NCI-H460 (cell line): ENCODE results near the gene MAP6D1. TPM values are rescaled to one million over a fixed set of nuclear protein-coding genes. Genes with fewer than 3 reads are reported as not detected.
"Not testable (repeated sequence)": the region's sequence is repeated elsewhere in the genome, so short reads cannot be mapped to it uniquely, and the experiment has no call there.

Experiments used
- DNase-seq: peaks from one replicate; pipeline ENCODE4 v3.0.0-alpha.2; 2016; ENCODE audit warnings: low read depth; ENCODE audit errors: extremely low read depth
- total RNA-seq: library from RNA; depleted of rRNA; stranded (reverse); fragments of >200 nt; shearing (Covaris generic); gene quantifications from 2 replicates; pipeline ENCODE4 v1.2.3, GENCODE V29; 2014

Gene MAP6D1
- total RNA-seq, 1 experiment from 2014 or later, result 0.72 TPM

DNA sequence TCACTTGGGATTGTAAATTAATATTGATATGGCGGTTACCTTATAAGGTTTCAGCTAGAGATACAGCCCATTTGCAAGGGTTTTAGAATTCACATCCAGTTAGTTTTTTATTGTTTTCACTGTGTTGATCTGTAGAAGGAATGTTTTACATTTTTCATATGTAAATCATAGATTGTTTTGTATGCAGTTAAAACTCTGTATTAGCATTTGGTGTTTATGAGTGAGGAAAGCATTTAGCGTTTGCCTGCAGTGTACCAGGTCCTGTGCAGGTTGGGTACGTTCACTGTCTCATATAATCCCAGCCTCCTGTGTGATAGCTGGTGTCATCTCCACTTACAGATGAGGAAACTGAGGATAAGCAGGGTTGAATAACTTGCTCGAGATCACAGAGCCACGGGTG, 23.8 kb downstream of the MAP6D1 start:
- DNase-seq, result no peak

DNA sequence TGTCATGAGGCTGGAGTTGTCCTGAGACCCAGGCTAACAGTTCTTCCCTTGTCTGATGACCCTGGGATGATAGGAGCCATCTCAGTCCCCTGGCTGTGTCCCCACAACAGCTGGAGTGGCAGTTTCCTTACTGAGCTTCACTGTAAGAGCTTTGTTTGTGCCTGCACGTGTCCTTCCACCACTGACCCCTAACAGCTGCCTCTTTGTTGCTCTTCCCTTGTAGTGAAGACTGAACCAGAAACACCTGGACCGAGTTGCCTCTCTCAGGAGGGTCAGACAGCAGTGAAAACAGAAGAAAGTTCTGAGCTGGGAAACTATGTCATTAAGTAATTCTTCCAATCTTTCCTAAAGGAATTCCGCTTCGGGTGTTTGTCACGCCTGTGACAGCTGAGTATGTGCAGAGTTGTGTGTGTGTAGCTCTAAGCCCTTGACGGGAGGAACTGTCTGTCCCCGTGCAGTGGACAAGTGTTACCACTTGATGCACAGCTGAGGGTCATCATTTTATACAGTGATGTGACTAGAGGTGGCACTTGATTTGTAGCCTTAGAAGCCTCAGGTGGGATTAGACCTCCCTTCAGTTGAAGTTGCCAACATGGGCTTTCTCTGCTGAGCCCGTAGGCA, 25.0 kb downstream of the MAP6D1 start:
- DNase-seq, result no peak

DNA sequence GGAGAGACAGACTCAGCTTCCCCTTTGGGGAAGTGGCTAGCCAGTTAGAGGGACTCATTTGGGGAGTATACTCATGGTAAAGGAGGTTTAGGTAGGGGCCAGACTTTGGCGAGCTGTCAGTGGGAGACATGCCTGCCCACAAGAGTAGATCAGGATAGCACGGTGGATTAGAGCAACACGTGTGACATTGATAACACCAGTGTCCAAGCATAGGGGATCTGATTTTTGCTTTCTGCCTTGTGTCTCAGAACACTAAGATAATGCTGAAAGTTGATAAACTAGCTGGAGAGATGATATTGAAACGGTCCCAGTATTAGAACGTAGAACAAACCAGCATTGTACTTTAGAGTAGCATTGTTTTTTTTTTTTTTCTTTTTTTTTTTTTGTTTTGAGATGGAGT, 25.9 kb downstream of the MAP6D1 start:
- DNase-seq, result no peak

DNA sequence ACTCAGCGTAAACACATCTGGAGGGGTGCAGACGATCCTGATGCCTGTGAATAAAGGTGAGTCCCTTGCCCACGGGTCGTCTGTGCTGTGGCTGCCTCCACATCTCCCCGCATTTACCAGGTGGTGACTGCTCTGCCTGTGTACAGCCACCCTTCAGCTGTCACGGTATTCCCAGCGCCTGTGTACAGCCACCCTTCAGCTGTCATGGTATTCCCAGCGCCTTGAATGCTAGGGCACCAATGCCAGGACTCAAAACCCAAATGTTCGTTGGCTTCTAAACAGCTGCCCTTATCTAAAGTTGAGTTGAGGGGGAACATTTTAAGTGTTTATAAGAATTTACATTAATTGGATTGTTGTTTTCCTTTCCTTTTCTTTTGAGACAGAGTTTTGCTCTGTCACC, 27.4 kb downstream of the MAP6D1 start:
- no peak for DNase-seq

DNA sequence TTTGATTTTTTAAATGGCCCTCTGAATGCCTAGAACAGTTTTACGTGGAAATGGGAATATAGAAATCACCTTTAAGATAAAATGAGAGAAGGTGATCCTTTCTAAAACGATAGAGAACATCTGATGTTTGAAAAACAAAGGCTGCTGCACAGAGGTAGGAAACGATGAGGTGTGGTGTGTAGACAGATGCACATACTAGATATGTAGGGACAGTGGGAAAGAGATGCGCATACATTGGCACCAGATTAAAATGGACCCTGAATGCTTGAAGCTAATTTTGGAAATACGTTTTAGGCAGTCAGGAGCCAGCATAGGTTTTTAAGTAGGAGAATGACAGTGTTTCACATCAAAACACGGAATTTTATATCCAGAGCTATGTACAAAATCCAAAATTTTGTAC, 29.0 kb downstream of the MAP6D1 start:
- no peak for DNase-seq

DNA sequence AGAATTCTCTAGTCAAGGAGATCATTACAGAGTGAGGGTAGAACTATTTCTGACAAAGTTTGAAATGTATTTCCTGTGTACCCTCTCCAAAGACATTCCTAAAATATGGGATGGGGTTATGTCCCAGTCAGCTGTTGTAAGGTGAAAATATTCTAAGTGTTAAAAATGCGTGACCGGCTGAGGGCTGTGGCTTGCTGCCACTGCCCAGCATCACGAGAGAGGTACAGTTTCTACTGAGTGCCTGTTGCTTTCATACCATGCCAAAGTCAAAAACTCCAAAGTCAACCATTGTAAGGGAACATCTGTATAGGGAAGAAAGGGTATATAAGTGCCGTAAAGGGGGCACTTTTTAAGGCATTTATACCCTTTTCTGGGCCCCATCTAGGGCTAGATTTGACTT, 30.9 kb downstream of the MAP6D1 start:
- DNase-seq, result no peak

DNA sequence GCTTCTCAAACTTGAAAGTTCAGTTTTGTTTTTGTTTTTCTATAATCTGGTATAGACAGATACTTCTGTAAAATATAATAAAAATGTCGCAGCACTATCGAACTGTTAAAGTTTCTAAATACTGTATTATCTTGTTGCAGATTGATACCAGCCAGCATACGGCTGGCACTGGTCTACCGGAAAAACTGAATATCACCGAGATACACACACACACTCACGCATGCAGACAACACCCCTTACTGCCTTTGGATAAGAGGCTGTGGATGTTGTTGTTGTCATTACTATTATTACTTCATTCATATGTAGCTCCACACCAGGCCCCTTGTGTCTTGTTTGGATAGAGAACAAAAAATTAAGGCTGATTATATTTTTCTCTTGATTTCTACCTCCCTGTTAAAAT, 32.4 kb downstream of the MAP6D1 start:
- DNase-seq, result no peak

DNA sequence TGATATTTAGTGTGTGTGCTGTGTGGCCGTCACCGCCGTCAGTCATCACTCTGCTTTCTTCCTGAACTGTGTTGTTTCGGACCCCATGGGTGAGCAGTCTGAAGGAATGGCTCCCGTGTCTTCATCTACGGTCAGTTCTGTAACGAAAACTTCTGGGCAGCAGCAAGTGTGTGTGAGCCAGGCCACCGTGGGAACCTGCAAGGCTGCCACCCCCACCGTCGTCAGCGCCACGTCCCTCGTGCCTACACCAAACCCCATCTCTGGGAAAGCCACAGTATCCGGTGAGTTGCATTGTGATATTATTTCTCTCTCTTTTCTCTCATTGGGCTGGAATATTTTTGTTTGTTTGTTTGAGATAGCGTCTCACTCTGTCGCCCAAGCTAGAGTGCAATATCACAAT, 34.7 kb downstream of the MAP6D1 start:
- DNase-seq, result no peak

DNA sequence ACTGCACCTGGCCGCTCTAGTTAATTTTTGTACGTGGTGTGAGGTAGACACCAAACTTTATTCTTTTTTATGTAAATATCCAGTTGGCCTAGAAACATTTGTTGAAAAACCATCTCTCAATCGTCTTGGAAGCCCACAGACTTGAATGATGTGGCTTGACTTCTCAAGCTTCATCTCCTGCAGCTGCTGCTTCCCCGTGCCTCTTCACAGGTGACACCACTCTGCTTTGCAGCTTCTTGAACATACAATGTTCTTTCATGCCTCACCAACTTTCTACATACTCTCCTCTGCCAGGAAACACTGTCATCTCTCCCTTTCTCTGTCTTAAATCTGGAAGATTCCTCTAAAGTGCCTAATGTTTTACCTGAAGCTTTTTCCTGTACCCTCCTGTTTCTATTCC, 35.6 kb downstream of the MAP6D1 start:
- no peak for DNase-seq

DNA sequence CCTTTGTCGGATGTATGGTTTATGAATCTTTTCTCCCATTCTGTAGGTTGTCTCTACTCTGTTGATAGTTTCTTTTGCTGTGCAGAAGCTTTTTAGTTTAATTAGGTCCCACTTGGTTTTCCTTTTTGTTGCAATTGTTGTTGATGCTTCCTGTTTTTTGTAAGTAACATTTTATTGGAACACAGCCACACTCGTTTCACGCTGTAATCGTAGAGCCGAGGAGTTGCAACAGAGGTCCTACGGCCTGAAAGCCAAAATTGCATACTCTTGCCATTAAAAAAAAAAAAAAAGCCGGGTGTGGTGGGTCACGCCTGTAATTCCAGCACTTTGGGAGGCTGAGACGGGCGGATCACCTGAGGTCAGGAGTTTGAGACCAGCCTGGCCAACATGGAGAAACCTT, 40.9 kb downstream of the MAP6D1 start:
- not testable (repeated sequence) for DNase-seq

DNA sequence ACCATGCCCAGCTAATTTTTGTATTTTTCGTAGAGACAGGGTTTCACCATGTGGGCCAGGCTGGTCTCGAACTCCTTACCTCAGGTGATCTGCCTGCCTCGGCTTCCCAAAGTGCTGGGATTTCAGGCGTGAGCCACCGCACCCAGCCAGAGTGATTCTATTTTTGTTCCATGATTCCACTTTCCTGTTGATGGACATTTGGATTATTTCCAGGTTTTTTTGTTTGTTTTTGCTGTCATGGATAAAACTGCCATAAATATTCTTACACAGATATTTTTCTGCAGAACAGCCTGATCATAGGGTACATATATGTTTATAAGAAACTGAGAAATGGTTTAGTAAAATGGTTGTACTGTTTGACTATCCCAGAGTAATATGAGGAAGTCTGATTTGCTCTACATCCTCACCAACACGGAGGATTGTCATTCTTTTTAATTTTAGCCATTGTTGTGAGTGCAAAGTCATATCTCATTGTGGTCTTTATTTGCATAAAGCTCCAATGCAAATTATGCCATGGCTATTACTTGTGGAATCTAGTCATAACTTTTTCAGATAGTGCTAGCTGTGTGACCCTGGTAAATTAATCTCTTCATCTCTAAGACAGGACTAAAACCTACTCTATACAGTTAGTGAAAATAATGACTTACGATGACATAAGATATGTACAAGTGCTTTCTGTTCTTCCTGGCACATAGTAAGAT, 42.7 kb downstream of the MAP6D1 start:
- no peak for DNase-seq

DNA sequence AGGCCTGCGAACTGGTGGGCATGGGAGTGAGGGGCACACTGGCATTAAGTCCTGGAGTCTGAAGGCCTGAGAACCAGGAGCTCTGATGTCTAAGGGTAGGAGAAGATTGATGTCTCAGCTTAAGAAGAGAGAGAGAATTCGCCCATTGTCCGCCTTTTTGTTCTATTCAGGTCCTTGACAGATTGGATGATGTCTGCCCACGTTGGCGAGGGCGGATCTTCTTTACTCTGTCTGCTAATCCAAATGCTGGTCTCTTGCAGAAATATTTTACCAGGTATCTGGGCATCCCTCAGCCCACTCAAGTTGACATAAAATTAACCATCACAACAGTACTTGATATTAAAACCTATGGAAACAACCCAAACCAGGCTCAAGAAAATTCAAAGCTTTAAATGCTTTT, 44.1 kb downstream of the MAP6D1 start:
- no peak for DNase-seq

DNA sequence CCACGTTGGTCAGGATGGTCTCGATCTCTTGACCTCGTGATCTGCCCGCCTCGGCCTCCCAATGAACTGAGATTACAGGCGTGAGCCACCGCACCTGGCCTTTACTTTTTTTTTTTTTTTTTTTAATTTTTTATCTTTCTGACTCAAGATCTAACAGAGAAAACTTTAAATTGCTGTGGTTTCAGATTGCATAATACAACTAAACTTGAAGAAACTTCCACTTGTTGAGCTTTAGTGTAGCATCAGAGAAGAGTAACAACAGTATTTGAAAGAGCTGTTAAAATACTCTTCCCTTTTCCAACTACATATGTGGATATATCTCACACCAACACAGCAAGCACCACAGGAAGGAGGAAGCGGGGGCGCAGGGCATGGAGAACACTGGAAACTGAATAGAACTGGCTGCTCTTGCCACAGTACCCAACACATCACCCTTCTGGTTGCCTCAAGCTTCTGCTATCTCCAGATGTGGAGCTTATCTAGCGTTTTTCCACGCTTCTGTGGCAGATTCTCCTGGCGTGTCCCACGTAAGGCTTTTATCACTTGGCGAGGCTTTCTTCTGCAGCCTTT, 45.4 kb downstream of the MAP6D1 start:
- DNase-seq, result no peak

DNA sequence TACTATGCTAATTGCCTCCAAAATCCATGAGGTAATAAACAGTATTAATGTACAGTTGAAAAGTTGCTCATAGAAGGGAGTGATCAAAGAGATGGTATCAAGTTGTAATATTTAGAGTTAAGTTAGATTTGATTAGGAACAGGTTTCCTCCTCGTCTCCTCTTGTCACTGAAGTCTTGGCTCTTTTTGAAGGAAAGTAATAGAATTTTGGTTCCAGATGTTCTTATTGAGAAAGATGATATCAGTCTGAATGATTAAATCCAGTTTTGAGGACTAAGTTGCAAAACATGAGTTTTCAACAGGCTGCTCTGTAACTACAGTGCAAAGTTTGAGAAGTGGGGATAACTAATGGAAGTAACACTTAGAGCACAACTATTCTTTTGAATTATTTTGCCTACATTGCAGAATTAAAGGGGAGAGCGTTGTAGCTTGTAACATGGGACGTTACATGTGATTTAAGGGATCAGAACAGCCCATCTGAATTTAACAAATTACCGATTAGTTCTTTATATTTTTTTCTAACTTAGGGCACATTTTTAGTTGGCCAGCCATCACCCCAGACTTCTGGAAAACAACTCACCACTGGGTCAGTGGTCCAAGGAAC, 48.3 kb downstream of the MAP6D1 start:
- DNase-seq, result no peak

DNA sequence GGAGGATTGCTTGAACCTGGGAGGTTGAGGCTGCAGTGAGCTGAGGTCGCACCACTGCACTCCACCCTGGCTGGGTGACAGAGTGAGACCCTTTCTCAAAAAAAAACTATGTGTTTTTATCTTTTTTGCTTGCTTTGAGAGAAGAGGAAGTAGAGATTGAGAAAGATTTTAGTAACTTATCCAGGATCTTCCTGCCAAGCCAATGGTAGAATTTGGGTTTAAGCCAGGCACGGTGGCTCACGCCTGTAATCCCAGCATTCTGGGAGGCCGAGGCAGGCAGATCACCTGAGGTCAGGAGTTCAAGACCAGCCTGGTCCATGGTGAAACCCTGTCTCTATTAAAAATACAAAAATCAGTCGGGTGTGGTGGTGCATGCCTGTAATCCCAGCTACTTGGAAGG, 48.9 kb downstream of the MAP6D1 start:
- DNase-seq, result not testable (repeated sequence)

DNA sequence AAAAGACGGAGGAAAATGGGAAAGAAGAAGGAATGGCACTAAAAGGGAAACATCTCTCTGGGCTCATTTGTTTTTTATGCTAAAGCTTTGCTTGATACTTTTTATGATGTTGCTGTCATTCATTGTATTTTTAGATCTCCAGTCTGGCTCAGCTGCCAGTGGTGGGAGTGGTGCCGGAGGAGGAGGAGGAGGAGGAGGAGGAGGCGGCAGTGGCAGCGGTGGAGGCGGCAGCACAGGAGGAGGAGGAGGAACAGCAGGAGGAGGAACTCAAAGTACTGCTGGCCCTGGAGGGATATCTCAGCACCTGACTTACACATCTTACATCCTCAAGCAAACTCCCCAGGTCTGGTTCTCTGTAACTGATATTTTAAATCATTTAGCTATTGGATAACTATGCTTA, 49.6 kb downstream of the MAP6D1 start:
- no peak for DNase-seq

DNA sequence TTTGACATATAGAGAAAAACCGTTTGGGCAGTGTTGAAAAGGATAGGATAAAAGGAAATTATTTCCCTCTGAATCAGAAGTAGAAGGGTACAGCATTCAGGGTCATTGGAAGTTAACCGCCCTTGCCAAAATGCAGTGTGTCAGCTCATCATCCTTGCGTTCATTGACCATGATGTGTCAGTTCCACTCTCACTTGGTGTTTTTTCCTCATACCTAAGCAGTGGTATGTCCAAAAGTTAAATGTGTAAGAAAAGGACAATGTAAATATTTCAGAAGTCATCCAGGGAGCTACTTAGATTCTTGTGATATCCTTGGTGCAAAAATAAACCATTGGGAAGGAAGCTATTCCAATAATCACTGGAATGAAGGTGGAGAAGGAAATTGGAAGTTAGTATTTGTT, 50.7 kb downstream of the MAP6D1 start:
- DNase-seq, result no peak

DNA sequence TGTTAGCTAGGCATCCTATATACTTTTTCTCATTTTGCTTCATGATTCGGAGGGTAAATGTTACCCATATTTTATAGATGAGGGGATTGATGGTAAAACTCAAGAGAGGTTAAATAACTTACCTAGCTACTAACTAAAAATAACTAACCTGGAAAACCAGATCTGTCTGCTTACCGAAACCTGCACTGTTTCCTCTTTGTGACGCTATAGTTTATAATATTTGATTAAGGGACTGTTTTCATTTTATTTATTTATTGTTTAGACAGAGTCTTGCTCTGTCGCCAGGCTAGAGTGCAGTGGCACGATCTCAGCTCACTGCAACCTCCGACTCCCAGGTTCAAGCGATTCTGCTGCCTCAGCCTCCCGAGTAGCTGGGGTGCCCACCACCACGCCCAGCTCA, 55.9 kb downstream of the MAP6D1 start:
- DNase-seq, result no peak

DNA sequence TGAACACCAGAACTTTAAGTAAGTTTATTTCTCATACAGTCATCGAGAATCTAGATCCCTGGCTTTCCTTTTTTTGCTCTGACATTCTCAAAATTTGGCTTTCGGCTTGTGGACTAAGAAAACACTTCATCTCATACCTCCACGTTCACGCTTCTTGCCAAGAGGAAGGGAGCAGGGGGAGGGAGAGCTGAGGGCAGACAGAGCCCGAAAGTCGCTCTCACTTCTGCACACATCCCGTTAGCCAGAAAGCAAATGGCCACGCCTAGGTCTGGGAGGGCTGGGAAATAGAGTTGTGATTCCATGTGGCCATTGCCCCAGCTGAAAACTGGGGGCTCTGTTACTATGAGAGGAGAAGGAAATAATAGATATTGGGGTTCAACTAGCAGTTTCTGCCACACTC, 57.3 kb downstream of the MAP6D1 start:
- DNase-seq, result no peak

DNA sequence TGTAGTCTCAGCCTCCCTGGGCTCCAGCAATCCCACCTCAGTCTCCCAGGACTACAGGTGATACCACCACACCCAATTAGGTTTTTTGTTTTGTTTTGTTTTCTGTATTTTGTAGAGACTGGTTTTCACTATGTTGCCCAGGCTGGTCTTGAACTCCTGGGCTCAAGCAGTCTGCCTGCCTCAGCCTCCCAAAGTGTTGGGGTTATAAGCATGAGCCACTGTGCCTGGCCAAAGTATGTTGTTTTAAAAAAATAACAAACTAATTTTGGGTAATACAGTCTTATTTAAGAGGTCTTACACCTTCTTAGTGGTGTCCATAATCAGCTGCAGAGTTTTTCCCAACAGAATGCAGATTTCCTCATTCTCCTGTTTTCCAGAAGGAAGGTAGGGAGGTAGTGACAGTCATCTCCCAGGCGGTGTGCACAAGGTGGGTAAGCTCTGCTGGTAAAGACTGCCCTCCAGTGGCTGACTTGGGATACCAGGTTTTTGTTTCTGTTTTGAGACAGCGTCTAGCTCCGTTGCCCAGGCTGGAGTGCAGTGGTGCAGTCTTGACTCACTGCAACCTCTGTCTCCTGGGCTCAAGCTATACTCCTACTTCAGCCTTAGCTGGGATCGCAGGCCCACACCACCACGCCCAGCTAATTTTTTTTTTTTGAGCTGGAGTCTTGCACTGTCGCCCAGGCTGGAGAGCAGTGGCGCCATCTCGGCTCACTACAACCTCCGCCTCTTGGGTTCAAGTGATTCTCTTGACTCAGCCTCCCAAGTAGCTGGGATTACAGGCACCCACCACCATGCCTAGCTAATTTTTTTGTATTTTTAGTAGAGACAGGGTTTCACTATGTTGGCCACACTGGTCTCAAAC, 58.4 kb downstream of the MAP6D1 start:
- peak; percentile 62 for DNase-seq

DNA sequence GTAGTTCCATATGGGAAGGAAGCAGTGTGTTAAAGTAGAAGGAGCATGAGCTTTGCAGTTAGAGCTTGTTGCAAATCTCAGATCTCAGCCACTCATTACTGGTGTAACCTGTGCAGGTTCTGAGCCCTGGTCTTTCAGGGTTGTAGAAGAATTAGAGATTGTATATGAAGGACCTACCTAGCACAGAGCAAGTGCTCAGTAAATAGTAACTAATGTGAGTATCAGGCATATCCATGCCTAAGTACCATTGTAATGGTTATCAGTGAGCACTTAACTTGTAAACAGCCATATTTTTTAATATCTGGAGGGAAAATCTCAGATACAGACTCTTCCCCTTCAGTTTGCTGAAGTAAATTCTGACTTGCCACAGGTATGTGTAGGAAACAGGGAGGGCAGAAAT, 59.3 kb downstream of the MAP6D1 start:
- no peak for DNase-seq
